ENCODE results near the gene COL1A1.

Gene COL1A1

DNA sequence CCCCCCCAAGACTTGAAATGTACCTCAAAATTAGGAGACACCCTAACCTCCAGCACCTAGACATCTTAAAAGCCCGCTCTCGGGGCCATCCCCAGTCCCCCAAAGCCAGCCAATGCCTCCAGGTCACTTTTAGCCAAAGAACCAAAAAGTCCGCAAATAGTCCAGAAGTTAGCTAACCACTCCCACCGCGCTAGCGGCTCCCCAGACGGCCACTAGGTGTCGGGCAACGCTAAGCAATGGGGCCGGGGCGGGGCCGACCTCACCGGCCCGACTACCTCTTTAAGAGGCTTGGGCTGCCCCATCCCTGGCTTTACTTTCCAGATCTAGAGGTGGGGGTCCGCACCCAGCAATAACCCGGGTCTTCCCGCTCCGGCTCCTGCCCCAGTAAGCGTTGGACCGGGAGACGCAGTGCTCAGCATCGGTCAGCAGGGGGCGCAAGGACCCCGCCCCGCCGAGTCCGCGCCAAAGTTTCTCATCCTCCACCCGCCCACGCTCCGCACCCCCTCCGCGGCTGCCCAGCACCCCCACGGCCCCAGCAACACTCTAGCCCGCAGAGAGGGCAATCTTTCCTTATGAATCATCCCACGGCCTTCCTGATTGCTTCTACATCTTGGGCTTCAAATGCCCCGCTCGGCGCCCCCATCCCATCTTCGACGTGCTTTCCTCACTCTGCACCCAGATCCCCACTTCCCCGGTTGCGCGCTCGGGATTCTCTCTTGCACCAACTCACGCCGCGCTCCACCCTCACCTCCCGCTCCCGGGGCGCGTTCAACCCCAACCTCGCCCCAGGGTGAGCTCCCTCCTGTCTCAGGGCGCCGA lies 765 bp downstream of the COL1A1 start:
- in situ Hi-C loops (cut with MboI; ENCODE audit: low sequenced_read_pairs): no loop called here

DNA sequence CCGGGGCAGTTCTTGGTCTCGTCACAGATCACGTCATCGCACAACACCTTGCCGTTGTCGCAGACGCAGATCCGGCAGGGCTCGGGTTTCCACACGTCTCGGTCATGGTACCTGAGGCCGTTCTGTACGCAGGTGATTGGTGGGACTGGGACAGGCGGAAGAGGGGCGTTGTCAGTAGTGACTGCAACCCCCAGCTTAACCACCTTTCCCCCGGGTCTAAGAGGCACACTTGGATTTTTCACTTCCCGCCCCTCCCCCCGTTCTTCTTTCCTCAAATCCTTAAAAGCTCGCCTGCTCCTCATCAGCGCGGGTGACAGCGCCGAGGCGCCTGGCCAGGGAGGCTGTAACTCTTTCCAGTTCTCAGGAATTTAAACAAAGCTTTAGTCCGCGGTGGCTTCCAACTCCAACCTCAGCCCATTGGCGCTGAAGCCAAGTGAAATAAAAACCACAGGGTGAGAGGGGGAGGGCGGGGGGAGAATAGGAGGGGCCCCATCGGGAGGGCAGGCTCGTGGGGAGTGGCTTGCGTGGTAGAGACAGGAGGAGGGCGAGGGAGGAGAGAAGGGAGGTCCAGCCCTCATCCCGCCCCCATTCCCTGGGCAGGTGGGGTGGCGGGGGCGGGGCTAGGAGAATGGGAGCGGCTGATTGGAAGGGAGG lies 1.5 kb downstream of the COL1A1 start:
- in situ Hi-C loops (cut with MboI; ENCODE audit: low sequenced_read_pairs): loop anchor here (10.0 kb wide), 1 partner anchor 95 kb away; no protein-coding TSS in a partner anchor

DNA sequence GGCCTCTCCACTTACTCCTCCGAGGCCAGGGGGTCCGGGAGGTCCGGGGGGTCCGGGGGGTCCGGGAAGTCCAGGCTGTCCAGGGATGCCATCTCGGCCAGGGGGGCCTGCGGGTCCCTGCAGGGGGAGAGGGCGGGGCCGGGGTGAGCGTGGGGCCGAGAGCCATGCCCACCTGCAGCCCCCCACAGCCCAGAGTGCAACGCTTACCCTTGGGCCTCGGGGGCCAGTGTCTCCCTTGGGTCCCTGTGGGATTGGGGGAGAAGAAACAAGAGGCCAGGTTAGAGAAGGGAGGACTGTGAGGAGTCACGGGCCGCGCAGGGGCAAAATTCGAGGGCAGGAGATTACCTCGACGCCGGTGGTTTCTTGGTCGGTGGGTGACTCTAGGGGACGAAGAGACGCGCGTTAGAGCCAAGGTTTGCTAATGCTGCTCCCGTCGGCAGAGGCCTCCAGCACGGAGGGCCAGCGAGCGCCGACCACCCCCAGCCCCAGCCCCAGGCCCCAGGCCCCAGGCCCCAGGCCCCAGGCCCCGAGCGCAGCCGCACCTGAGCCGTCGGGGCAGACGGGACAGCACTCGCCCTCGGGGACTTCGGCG lies 2.1 kb downstream of the COL1A1 start:
- in situ Hi-C loops (cut with MboI; ENCODE audit: low sequenced_read_pairs): loop anchor here (10.0 kb wide), 1 partner anchor 95 kb away; no protein-coding TSS in a partner anchor

DNA sequence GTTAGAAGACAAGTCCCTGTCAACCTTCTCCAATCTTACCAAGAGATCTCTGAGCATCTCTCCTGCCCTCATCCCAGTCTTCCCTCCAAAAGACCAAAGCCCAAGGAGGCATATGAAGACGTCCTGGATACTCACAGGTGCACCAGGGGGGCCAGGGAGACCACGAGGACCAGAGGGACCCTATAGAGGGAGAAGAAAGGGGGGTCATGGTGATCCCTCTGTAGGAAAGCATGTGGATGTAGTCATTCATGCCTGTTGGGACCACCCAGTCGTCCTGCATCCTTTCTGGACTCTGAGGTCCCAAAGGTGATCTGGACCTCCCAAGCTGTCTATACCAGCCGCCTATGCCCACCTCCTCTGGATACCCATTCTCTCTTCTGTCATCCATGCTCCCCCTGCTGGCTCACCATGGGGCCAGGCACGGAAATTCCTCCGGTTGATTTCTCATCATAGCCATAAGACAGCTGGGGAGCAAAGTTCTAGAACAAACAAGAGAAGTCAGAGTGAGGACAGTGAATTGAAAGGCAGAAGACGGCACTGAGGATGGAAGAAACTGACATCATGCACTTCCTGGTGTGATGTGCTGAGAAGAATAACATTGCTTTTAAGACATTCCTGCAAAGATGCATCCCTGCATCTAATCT lies 3.3 kb downstream of the COL1A1 start:
- in situ Hi-C loops (cut with MboI; ENCODE audit: low sequenced_read_pairs): loop anchor here (10.0 kb wide), 1 partner anchor 97 kb away; no protein-coding TSS in a partner anchor

DNA sequence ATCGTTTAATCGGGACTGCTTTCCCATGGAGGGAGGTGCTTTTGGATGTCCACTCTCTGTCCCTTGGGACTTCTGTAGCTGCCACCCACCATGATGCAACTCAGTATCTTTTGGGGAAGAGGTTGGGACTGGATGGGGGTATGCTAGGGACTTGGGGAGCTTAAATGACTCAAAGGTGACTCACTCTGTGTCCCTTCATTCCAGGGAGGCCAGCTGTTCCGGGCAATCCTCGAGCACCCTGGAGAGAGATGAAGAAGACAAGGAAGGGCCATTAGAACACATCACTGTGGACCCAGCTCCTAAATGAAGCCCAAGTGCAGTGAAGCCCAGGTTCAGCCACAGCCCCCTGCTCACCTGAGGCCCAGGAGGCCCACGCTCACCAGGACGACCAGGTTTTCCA lies 4.6 kb downstream of the COL1A1 start:
- in situ Hi-C loops (cut with MboI; ENCODE audit: low sequenced_read_pairs): loop anchor here (10.0 kb wide), 1 partner anchor 98 kb away; no protein-coding TSS in a partner anchor

DNA sequence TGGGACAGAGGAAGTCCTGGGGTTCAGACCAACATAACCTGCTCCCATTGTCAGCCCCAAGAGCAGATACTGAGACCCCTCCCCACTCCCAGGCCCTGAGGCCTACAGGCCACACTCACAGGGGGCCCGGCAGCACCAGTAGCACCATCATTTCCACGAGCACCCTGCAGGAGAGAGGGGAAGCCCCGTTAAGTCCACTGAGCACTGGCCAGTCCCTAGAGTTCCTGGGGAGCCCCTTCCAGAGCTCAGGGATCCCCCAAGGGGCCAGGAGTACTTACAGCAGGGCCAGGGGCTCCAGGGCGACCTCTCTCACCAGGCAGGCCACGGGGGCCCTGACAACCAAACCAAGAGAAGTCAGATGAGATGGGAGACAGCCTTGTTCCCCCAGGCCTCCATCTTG lies 5.4 kb downstream of the COL1A1 start:
- in situ Hi-C loops (cut with MboI; ENCODE audit: low sequenced_read_pairs): loop anchor here (10.0 kb wide), 1 partner anchor 99 kb away; no protein-coding TSS in a partner anchor

DNA sequence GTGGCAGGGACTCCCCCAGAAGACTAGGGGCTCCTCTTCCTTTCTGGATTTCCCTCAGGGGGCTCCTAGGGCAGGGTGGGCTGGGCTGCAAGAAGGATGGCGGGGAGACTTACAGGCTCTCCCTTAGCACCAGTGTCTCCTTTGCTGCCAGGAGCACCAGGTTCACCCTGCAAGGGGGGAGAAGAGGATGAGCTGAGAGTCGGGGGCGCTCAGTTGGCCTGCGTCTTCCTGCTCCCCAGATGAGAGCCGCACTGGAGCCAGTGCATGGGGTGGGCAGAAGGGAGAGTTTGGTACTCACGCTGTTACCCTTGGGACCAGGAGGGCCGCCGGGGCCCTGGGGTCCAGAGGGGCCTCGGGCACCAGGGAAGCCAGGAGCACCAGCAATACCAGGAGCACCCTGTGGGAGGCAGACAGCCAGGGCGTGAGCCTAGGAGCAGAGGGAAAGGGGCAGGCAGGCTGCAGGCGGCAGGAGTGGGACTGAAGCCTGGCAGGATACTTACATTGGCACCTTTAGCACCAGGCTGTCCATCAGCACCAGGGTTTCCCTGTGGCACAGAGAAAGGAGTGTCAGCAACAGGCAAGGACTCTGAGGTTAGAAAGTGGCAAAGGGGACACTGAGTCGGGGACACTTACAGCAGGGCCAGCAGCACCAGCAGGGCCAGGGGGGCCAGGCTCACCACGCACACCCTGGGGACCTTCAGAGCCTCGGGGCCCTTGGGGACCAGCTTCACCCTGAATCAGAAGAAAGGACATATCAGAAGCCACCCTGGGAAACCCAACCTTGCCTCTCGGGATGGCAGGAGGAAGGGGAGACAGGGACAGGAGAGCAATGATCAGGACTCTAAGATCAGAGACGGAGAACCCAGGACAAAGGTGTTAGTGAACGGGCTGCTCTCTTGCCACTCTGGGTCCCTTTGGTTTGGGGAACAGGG lies 6.2 kb downstream of the COL1A1 start:
- in situ Hi-C loops (cut with MboI; ENCODE audit: low sequenced_read_pairs): loop anchor here (10.0 kb wide), 1 partner anchor 100 kb away; no protein-coding TSS in a partner anchor

DNA sequence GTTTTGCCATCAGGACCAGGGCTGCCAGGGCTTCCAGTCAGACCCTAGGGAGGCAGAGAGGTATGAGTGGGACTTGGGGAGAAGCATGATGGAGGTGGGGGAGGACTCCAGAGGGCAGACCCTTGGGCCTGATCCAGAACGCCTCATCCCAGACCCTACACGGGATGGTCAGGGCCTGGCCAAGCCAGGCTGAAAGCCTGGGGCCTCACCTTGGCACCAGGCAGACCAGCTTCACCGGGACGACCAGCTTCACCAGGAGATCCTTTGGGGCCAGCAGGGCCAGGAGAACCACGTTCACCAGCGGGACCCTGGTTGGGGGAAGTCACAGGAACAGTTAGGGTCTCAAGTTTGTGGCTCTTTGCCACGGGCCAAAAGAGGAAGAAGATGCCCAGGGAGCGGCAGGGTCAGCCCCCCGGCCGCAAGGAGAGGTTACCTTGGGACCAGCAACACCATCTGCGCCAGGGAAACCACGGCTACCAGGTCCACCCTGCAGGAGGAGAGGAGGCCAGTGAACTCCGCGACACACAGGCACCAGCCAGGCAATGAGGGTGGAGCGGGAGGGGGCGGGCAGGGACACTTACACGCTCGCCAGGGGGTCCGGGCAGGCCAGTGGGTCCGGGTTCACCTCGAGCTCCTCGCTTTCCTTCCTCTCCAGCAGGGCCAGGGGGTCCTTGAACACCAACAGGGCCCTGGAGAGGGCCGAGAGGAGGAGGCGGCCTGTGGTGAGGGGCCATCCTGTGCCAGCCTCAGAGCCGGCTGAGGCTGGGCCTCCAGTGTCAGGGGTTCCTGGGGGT lies 7.1 kb downstream of the COL1A1 start:
- in situ Hi-C loops (cut with MboI; ENCODE audit: low sequenced_read_pairs): loop anchor here (10.0 kb wide), 1 partner anchor 100 kb away; no protein-coding TSS in a partner anchor

DNA sequence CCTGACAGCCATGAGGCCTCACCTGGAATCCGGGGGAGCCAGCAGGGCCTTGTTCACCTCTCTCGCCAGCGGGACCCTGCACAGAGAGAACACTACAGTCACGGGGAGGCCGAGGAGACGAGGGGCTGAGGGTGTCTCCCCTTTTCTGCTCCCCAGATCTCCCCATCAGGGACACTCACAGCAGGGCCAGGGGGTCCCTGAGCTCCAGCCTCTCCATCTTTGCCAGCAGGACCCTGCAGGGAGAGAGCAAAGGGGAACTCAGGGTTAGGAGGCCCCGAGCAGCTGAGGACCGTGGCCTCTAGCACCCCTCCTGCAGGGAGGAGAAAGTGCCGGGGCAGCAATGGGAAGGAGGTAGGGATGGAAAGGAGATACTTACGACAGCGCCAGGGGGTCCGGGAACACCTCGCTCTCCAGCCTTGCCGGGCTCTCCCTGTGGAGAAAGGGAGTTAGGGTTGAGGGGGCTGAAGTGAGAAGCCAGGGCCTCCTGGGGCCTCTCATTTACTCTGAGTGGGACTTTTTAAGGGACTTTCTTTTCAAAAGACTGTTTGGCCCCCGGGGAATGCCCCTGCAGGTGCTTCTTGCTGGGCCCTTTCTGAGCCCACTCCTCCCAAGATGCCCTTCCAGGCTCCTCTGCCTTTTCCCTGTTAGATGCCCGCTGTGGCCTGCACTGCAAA lies 8.7 kb downstream of the COL1A1 start:
- in situ Hi-C loops (cut with MboI; ENCODE audit: low sequenced_read_pairs): loop anchor here (10.0 kb wide), 1 partner anchor 102 kb away; no protein-coding TSS in a partner anchor

DNA sequence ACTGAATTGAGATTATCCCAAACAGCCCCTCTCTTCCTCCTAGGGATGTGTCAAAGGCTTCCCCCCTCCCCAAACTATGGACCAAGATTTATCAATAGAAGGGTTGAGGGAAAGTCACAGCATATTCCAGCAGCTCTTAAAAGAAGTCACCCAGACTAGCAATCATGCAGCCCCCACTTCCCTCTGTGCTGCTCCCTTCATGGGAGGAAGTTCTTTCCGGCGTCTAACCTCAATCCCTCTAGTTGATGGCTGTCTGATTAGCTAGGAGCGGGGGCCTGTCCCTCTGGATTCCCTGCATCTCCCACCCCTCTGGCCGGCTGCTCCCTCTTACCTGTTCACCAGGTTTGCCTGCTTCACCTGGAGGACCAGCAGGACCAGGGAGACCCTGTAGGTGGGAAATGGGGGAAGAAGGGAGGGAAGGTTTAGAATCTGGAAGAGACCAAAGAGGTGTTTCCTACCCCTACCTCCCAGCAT lies 9.2 kb downstream of the COL1A1 start:
- in situ Hi-C loops (cut with MboI; ENCODE audit: low sequenced_read_pairs): loop anchor here (10.0 kb wide), 1 partner anchor 103 kb away; no protein-coding TSS in a partner anchor

DNA sequence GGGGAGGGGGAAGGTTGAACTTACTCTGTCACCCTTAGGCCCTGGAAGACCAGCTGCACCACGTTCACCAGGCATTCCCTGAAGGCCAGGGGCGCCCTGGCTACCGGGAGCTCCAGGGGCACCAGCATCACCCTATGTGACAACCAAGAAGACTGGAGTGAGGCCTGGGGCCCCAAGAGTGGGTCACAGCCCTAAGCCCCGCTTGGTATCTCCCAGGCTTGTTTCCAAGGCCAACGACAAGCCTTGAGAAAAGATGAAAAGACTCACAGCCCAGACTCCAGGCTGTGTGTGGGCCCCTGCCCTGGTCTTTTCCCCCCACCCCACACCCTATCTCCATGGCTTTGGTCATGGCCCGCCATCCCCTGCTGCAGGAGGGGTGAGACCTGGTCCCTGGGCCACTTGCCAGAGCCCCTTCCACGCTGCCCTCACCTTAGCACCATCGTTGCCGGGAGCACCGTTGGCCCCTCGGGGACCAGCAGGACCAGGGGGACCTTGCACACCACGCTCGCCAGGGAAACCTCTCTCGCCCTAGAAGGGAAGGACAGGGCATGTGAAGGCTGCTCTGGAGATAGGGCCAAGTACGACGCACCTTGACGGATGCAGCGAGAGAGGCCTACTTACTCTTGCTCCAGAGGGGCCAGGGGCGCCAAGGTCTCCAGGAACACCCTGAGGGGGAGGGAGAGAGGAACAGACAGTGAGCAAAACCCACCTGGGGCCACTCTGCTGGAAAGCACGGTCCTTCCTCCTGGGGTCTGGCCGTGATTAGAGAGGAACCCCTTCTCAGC lies 9.9 kb downstream of the COL1A1 start:
- in situ Hi-C loops (cut with MboI; ENCODE audit: low sequenced_read_pairs): loop anchor here (10.0 kb wide), 1 partner anchor 103 kb away; no protein-coding TSS in a partner anchor

DNA sequence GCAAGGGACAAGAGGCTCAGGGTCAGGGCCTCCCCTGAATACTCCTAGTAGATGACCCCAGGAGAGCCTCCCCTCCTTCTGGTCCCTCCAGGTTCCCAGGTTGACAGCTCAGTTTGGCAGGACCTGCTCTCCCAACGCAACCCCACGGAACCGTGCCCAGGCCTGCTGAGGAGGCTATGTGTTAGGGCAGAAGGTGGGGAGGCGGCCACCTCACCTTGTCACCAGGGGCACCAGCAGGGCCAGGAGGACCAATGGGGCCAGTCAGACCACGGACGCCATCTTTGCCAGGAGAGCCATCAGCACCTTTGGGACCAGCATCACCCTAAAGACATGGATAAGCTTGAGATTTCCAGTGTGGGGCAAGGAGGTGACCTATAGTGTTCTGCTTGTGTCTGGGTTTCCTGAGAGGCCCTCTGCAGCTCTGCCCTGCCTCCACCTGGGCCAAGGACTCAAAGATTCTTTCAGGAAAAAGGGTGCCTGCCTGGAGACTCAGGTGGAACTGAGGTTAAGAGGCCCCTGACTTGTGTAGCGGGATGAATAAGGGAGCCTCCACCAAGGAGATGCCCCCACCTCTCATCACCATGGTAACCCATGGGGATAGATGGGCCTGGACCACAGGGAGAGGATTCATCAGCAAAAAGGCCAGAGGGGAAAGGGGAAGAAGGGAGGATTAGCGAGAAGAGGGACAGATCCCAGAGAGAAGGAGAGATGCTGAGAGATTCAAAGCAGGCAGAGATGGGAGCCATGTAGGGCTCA lies 10.7 kb downstream of the COL1A1 start:
- in situ Hi-C loops (cut with MboI; ENCODE audit: low sequenced_read_pairs): loop anchor here (10.0 kb wide), 1 partner anchor 104 kb away; no protein-coding TSS in a partner anchor

DNA sequence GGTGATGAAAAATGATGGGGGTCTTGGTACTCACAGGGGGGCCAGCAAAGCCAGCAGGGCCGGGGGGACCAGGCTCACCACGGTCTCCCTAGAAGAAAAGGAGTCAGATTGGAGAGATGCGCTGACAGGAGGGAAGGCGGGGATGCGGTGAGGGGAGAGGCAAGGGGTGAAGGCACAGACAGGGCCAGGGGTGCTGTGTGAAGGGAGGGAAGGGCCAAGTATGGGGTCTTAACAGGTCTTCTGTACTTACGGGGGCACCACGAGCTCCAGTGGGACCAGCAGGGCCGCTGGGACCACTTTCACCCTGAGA lies 11.2 kb downstream of the COL1A1 start:
- in situ Hi-C loops (cut with MboI; ENCODE audit: low sequenced_read_pairs): loop anchor here (10.0 kb wide), 1 partner anchor 105 kb away; no protein-coding TSS in a partner anchor

DNA sequence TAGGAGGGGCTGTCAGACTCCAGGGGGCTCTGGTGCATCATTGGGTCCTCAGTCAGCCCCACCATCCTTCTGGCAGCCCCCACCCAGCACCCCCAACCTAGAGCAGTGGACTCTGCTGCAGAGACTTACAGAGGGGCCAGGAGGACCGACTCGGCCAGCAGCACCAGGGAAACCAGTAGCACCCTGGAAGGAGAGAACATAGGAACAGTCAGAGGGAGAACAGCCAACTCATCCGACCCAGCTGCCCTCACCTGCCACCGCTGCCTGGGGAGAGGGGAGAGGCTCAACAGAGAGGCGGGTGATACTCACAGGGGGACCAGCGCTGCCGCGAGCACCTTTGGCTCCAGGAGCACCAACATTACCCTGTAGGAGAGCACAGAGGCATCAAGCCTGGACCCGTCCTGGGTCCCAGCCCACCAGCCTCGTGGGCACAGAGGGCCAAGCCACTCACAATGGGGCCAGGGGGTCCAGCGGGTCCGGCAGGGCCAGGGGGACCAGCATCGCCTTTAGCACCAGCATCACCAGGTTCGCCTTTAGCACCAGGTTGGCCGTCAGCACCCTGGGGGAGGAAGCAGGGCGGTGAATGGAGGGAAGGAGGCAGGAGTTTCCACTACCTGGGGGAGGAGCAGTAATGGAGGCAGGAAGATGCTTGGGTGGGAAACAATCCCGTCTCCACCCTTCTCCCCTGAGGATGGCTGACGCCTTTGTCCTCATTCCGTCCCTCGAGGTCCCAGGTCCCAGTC lies 11.7 kb downstream of the COL1A1 start:
- in situ Hi-C loops (cut with MboI; ENCODE audit: low sequenced_read_pairs): loop anchor here (10.0 kb wide), 1 partner anchor 105 kb away; no protein-coding TSS in a partner anchor

DNA sequence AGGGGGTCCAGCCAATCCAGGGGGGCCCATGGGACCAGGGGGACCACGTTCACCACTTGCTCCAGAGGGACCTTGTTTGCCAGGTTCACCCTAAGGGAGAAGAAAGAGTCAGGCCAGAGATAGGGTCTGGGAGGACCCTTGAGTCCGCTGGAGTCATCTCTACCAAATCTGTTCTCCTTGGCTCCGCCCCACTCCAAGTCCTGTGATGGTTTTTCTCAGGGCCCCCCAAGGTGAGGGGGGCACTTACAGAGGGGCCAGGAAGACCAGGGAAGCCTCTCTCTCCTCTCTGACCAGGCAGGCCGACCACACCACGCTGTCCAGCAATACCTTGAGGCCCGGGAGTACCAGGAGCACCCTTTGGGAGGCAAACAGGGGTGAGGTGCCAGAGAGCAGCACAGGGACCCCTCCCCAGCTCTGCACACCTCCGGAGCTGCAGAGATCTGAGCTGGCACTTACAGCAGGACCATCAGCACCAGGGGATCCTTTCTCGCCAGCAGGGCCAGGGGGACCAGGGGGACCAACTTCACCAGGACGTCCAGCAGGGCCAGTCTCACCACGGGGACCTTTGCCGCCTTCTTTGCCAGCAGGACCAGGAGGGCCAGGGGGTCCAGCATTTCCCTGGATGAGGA lies 12.4 kb downstream of the COL1A1 start:
- in situ Hi-C loops (cut with MboI; ENCODE audit: low sequenced_read_pairs): no loop called here

DNA sequence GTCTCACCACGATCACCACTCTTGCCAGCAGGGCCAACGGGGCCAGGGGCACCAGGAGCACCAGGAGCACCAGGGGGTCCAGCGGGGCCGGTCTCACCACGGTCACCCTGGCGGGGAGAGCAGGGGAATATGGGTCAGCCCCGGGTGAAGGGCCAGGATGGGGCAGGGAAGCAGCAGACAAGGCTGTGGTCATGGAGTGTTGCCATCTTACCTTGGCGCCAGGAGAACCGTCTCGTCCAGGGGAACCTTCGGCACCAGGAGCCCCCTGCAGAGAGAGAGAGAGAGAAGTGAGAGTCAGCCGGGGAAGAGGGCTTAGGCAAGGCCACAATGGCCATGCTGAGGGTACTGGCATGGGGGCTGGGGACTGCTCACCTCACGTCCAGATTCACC lies 12.9 kb downstream of the COL1A1 start:
- in situ Hi-C loops (cut with MboI; ENCODE audit: low sequenced_read_pairs): no loop called here

Measured in HL-60/S4 treated with phorbol 12-myristate 13-acetate at 8.2 ng/mL for 4 days and 3 days (cell line).